Fibroblast of lung (primary cell): Measurements from ENCODE around the gene CNKSR2. TPM values are rescaled to one million over a fixed set of nuclear protein-coding genes. Genes with fewer than 3 reads are reported as not detected.

Experiments
- DNase-seq, 2 donors: peaks; one replicate each; pipeline versions ENCODE4 v3.0.0 to v3.0.0-alpha.2; 2010; ENCODE audit warnings: low read depth in 2 of 2
- H2AFZ ChIP-seq: 2 replicates; pipeline ENCODE4 v1.5.1; 2012; ENCODE audit warnings: low read length, control low read depth, inconsistent platforms
- H3K27ac ChIP-seq: 2 replicates; pipeline ENCODE4 v1.5.1; 2011; ENCODE audit warnings: low read length, control low read depth; ENCODE audit not compliant: insufficient read depth
- H3K27me3 ChIP-seq: 2 replicates; pipeline ENCODE4 v1.5.1; 2011; ENCODE audit warnings: mild to moderate bottlenecking, low read length; ENCODE audit not compliant: control insufficient read depth, insufficient read depth
- H3K36me3 ChIP-seq: 2 replicates; pipeline ENCODE4 v1.5.1; 2011; ENCODE audit warnings: low read length; ENCODE audit not compliant: control insufficient read depth, insufficient read depth
- H3K4me1 ChIP-seq: 2 replicates; pipeline ENCODE4 v1.5.1; 2011; ENCODE audit warnings: low read length; ENCODE audit not compliant: control insufficient read depth, insufficient read depth; ENCODE audit errors: extremely low read depth
- H3K4me2 ChIP-seq: 2 replicates; pipeline ENCODE4 v1.5.1; 2011; ENCODE audit warnings: low read length, control low read depth; ENCODE audit not compliant: insufficient read depth; ENCODE audit errors: extremely low read depth
- H3K4me3 ChIP-seq, 4 experiments: fragments of 200-600 bp in 1 of 4; sonication (generic) in 1 of 4; replicated peaks in 1 of 4; 2 replicates each; pipeline ENCODE4 v1.5.1; 2011 to 2016; ENCODE audit warnings: low read length in 4 of 4, low read depth in 3 of 4, mild to moderate bottlenecking in 3 of 4, control low read depth in 2 of 4, inconsistent platforms in 1 of 4, mixed read lengths in 1 of 4; ENCODE audit not compliant: insufficient read depth in 1 of 4; ENCODE audit errors: control extremely low read depth in 1 of 4
- H3K79me2 ChIP-seq: 2 replicates; pipeline ENCODE4 v1.5.1; 2012; ENCODE audit warnings: mild to moderate bottlenecking, low read length, inconsistent platforms; ENCODE audit not compliant: control insufficient read depth, insufficient read depth
- H3K9ac ChIP-seq: 2 replicates; pipeline ENCODE4 v1.5.1; 2011; ENCODE audit warnings: mild to moderate bottlenecking, low read length, control low read depth; ENCODE audit not compliant: insufficient read depth
- H3K9me3 ChIP-seq: 2 replicates; pipeline ENCODE4 v1.5.1; 2012; ENCODE audit warnings: low read depth, low read length; ENCODE audit not compliant: control insufficient read depth, insufficient read depth
- H4K20me1 ChIP-seq: 2 replicates; pipeline ENCODE4 v1.5.1; 2011; ENCODE audit warnings: low read length; ENCODE audit not compliant: control insufficient read depth, insufficient read depth; ENCODE audit errors: extremely low read depth
- EZH2 ChIP-seq: IDR thresholded peaks from 2 replicates; pipeline ENCODE4 v1.5.1; 2012; ENCODE audit warnings: low read length, control low read depth, mild to moderate bottlenecking; ENCODE audit errors: missing control alignments
- polyA plus RNA-seq, 2 donors: library from polyadenylated mRNA; depleted of rRNA in 1 of 2; stranded (reverse) in 1 of 2; unstranded in 1 of 2; fragments of >200 nt; gene quantifications; 2 replicates each; pipeline ENCODE4 v1.2.1, GENCODE V29; 2011 to 2012; ENCODE audit warnings: missing spikeins in 1 of 2
- total RNA-seq: library from RNA; depleted of rRNA; stranded (reverse); fragments of >200 nt; gene quantifications from 2 replicates; pipeline ENCODE4 v1.2.1, GENCODE V29; 2014
- TF ChIP-seq, protein P1 (sequence below), 2 donors: IDR thresholded peaks in 1 of 2; conservative IDR thresholded peaks in 1 of 2; 1 replicate in 1 of 2; 2 replicates in 1 of 2; pipeline ENCODE4 v1.5.1; 2011 to 2012; ENCODE audit warnings: low read length in 2 of 2, control low read depth in 1 of 2, inconsistent platforms in 1 of 2, low read depth in 1 of 2, mild to moderate bottlenecking in 1 of 2

The CNKSR2 gene
- total and polyA plus RNA-seq, 2 donors (not counting 1 experiment from before 2014, with no cell fraction given), result 0.16 to 0.33 TPM

- Histone ChIP-seq H3K27me3 (no peaks in the 10 kb centered on the region), H3K79me2 (no peaks in the 10 kb centered on the region), H3K4me3 (no peak overlapping the region), H2AFZ (no peak overlapping the region), H4K20me1 (no peaks in the 10 kb centered on the region), H3K36me3 (no peaks in the 10 kb centered on the region), H3K4me2 (no peak overlapping the region), H3K9ac (no peak overlapping the region), H3K9me3 (no peaks in the 10 kb centered on the region), H3K27ac (no peak overlapping the region), H3K4me1 (no peaks in the 10 kb centered on the region)
- TF ChIP-seq EZH2, result no peak
- TF ChIP-seq, protein P1, sequence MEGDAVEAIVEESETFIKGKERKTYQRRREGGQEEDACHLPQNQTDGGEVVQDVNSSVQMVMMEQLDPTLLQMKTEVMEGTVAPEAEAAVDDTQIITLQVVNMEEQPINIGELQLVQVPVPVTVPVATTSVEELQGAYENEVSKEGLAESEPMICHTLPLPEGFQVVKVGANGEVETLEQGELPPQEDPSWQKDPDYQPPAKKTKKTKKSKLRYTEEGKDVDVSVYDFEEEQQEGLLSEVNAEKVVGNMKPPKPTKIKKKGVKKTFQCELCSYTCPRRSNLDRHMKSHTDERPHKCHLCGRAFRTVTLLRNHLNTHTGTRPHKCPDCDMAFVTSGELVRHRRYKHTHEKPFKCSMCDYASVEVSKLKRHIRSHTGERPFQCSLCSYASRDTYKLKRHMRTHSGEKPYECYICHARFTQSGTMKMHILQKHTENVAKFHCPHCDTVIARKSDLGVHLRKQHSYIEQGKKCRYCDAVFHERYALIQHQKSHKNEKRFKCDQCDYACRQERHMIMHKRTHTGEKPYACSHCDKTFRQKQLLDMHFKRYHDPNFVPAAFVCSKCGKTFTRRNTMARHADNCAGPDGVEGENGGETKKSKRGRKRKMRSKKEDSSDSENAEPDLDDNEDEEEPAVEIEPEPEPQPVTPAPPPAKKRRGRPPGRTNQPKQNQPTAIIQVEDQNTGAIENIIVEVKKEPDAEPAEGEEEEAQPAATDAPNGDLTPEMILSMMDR (conservative IDR thresholded peaks at IDR 0.05 in 1 of 2, IDR thresholded peaks at IDR 0.05 in 1 of 2; ENCODE audit: low read depth in 1 of 2, low read length in 2 of 2), result no peak
- DNase-seq, result peak; percentile 0 to 30
These were observed 257.8 kb downstream of the CNKSR2 start for GRCh38 chrX:21632027-21632426.

GRCh38 chrX:21638311-21638710, 264.1 kb downstream of the CNKSR2 start:
- H4K20me1 ChIP-seq, result no peaks in the 10 kb centered on the region
- H3K27me3 ChIP-seq, result no peaks in the 10 kb centered on the region
- H3K9me3 ChIP-seq, result no peaks in the 10 kb centered on the region
- H3K79me2 ChIP-seq, result no peaks in the 10 kb centered on the region
- H3K4me1 ChIP-seq, result no peaks in the 10 kb centered on the region
- H3K27ac ChIP-seq, result no peak overlapping the region
- DNase-seq, result peak; percentile 19 to 67
- no peak overlapping the region for H2AFZ ChIP-seq
- no peak for TF ChIP-seq EZH2
- no peaks in the 10 kb centered on the region for H3K36me3 ChIP-seq
- H3K9ac ChIP-seq, result no peak overlapping the region
- H3K4me3 ChIP-seq, result no peak overlapping the region
- H3K4me2 ChIP-seq, result no peak overlapping the region

- H3K27ac ChIP-seq, result no peak overlapping the region
- no peaks in the 10 kb centered on the region for H3K4me1 ChIP-seq
- no peaks in the 10 kb centered on the region for H3K36me3 ChIP-seq
- no peak overlapping the region for H3K4me2 ChIP-seq
- no peak for DNase-seq
- H3K4me3 ChIP-seq, result no peak overlapping the region
- H3K27me3 ChIP-seq, result no peaks in the 10 kb centered on the region
- no peaks in the 10 kb centered on the region for H3K79me2 ChIP-seq
- no peaks in the 10 kb centered on the region for H4K20me1 ChIP-seq
- H3K9ac ChIP-seq, result no peak overlapping the region
- no peak overlapping the region for H2AFZ ChIP-seq
- TF ChIP-seq EZH2, result no peak
- TF ChIP-seq, protein P1 (conservative IDR thresholded peaks at IDR 0.05 in 1 of 2, IDR thresholded peaks at IDR 0.05 in 1 of 2; ENCODE audit: low read depth in 1 of 2, low read length in 2 of 2), result no peak
- H3K9me3 ChIP-seq, result no peaks in the 10 kb centered on the region
These were observed 265.6 kb downstream of the CNKSR2 start for GRCh38 chrX:21639775-21640174.
